Measurements from ENCODE around the gene RFX1. TPM values are rescaled to one million over a fixed set of nuclear protein-coding genes. Genes with fewer than 3 reads are reported as not detected.
A peak's percentile ranks its signal among the peaks of the same experiment; 100 is the strongest.

The RFX1 gene
- total RNA-seq, 1 experiment from 2014 or later, result 20.4 TPM

DNA sequence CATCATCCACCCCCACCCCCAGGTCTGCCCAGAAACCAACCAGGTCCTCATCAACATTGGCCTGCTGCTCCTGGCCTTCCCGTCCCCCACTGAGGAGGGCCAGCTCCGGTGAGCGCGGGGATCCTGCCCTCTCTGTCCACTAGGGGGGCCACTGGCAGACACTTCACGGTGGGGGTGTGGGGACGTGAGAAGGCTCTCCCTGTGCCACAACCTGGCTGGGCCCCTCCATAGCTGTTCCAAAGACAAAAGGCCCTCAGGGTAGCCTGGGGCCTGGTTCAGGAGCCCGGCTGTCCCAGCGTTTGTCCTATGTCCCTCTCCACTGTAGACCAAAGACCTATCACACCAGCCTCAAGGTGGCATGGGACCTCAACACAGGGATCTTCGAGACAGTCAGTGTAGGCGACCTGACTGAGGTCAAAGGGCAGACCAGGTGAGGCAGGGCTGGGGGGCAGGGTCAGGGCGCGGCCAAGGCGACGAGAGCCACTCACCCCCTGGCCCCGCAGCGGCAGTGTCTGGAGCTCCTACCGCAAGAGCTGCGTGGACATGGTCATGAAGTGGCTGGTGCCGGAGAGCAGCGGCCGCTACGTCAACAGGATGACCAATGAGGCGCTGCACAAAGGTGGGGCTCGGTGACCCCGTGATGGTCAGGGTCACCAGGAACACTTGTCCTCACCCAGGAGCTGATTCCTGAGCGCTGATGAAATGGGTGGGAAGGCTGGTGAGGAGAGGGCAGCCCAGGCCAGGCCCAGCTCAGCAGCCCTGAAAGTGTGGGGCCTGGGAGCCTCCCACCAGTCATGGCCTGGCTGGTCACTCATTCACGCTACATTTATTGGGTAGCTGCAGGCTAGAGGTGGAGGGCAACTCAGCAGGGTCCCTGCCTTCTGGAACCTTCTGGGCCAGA lies 45.9 kb downstream of the RFX1 start:
- ATAC-seq (peak; percentile 9), DNase-seq (ENCODE audit: low spot score) (peak; percentile 61)
- Mint-ChIP-seq H3K36me3 (peaks cover 23% of the 10 kb centered on the region), H3K27ac (peak overlapping the region; percentile 87), H3K27me3 (ENCODE audit: low read depth) (peaks cover 3% of the 10 kb centered on the region), H3K9me3 (no peaks in the 10 kb centered on the region), H3K4me3 (no peak overlapping the region), H3K4me1 (peaks cover 6% of the 10 kb centered on the region)
- TF ChIP-seq, protein P1, sequence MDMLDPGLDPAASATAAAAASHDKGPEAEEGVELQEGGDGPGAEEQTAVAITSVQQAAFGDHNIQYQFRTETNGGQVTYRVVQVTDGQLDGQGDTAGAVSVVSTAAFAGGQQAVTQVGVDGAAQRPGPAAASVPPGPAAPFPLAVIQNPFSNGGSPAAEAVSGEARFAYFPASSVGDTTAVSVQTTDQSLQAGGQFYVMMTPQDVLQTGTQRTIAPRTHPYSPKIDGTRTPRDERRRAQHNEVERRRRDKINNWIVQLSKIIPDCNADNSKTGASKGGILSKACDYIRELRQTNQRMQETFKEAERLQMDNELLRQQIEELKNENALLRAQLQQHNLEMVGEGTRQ (CRISPR knock-in tag; IDR thresholded peaks at IDR 0.05), result no peak
- TF ChIP-seq EMX1 (CRISPR knock-in tag; IDR thresholded peaks at IDR 0.05) (0 out of 2 replicates have a peak, but pooled peaks have one; percentile 13), ZNF317 (CRISPR knock-in tag; IDR thresholded peaks at IDR 0.05; ENCODE audit: borderline replicate concordance, low read depth) (no peak)
- TF ChIP-seq, protein P2, sequence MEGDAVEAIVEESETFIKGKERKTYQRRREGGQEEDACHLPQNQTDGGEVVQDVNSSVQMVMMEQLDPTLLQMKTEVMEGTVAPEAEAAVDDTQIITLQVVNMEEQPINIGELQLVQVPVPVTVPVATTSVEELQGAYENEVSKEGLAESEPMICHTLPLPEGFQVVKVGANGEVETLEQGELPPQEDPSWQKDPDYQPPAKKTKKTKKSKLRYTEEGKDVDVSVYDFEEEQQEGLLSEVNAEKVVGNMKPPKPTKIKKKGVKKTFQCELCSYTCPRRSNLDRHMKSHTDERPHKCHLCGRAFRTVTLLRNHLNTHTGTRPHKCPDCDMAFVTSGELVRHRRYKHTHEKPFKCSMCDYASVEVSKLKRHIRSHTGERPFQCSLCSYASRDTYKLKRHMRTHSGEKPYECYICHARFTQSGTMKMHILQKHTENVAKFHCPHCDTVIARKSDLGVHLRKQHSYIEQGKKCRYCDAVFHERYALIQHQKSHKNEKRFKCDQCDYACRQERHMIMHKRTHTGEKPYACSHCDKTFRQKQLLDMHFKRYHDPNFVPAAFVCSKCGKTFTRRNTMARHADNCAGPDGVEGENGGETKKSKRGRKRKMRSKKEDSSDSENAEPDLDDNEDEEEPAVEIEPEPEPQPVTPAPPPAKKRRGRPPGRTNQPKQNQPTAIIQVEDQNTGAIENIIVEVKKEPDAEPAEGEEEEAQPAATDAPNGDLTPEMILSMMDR (IDR thresholded peaks at IDR 0.05), result peak; percentile 8; the same call in 1 of the 2 replicates
- CTCF ChIA-PET, result interaction anchor here (0.6 to 3.4 kb wide), 19 partner anchors 10 to 99 kb away, joined by 3 to 22 read pairs (median 4); partner anchors contain the start of genes IL27RA, PODNL1 and RFX1
- POLR2A ChIA-PET, result interaction anchor here (0.6 to 3.5 kb wide), 3 partner anchors 18 to 158 kb away, joined by 5 to 16 read pairs (median 7); no protein-coding TSS in a partner anchor

DNA sequence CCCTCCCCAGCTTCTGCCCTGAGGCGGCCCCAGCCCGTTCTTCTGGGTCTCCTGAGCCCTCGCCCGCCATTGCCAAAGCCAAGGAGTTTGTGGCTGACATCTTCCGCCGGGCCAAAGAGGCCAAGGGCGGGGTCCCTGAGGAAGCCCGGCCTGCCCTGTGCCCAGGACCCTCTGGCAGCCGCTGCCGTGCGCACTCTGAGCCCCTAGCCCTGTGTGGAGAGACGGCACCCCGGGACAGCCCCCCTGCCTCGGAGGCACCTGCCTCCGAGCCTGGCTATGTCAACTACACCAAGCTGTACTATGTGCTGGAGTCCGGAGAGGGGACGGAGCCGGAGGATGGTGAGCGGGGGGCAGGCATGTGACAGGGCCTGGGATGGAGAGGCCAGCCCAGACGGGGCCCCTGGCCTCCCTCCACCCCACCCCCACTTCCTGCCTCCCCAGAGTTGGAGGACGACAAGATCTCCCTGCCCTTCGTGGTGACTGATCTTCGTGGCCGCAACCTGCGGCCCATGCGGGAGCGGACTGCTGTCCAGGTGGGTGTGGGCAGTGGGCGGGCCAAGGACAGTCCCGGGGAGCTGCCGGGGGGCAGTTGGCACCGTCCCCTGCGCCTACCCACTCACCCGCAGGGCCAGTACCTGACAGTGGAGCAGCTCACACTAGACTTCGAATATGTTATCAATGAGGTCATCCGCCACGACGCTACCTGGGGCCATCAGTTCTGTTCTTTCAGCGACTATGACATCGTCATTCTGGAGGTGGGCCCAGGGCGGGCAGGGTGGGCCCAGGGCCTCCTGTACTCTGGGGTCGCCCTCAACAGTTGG lies 46.8 kb downstream of the RFX1 start:
- ChIA-PET POLR2A (interaction anchor here (0.6 to 0.9 kb wide), 2 partner anchors 23 to 159 kb away, joined by 5 to 7 read pairs; no protein-coding TSS in a partner anchor), CTCF (interaction anchor here (0.7 to 2.2 kb wide), 14 partner anchors 11 to 100 kb away, joined by 3 to 11 read pairs (median 5); partner anchors contain the start of genes IL27RA, PODNL1 and RFX1)
- H3K27me3 Mint-ChIP-seq (ENCODE audit: low read depth), result peaks cover 1% of the 10 kb centered on the region
- ATAC-seq, result no peak
- peaks cover 6% of the 10 kb centered on the region for H3K4me1 Mint-ChIP-seq
- H3K9me3 Mint-ChIP-seq, result no peaks in the 10 kb centered on the region
- peaks cover 28% of the 10 kb centered on the region for H3K36me3 Mint-ChIP-seq
- no peak overlapping the region for H3K27ac Mint-ChIP-seq
- DNase-seq (ENCODE audit: low spot score), result no peak
- H3K4me3 Mint-ChIP-seq, result no peak overlapping the region
- TF ChIP-seq ATF1 (CRISPR knock-in tag; IDR thresholded peaks at IDR 0.05) (no peak), NFATC4 (CRISPR knock-in tag; IDR thresholded peaks at IDR 0.05) (no peak), EMX1 (CRISPR knock-in tag; IDR thresholded peaks at IDR 0.05) (no peak), MXD4 (CRISPR knock-in tag; IDR thresholded peaks at IDR 0.05; ENCODE audit: borderline replicate concordance) (no peak), GABPB1 (CRISPR knock-in tag; IDR thresholded peaks at IDR 0.05) (no peak), CREB1 (CRISPR knock-in tag; IDR thresholded peaks at IDR 0.05) (no peak), TP53 (CRISPR knock-in tag; IDR thresholded peaks at IDR 0.05) (no peak), GRHL2 (CRISPR knock-in tag; IDR thresholded peaks at IDR 0.05; ENCODE audit: insufficient replicate concordance, severe bottlenecking) (no peak), TCF7 (CRISPR knock-in tag; IDR thresholded peaks at IDR 0.05; ENCODE audit: low read depth) (no peak), RELA (CRISPR knock-in tag; IDR thresholded peaks at IDR 0.05; ENCODE audit: borderline replicate concordance) (no peak), JUN (CRISPR knock-in tag; IDR thresholded peaks at IDR 0.05) (no peak), RORB (CRISPR knock-in tag; IDR thresholded peaks at IDR 0.05) (no peak), PRRX2 (CRISPR knock-in tag; IDR thresholded peaks at IDR 0.05) (no peak), SOX15 (CRISPR knock-in tag; IDR thresholded peaks at IDR 0.05) (no peak), CREM (CRISPR knock-in tag; IDR thresholded peaks at IDR 0.05) (no peak)
- TF ChIP-seq, protein P3, sequence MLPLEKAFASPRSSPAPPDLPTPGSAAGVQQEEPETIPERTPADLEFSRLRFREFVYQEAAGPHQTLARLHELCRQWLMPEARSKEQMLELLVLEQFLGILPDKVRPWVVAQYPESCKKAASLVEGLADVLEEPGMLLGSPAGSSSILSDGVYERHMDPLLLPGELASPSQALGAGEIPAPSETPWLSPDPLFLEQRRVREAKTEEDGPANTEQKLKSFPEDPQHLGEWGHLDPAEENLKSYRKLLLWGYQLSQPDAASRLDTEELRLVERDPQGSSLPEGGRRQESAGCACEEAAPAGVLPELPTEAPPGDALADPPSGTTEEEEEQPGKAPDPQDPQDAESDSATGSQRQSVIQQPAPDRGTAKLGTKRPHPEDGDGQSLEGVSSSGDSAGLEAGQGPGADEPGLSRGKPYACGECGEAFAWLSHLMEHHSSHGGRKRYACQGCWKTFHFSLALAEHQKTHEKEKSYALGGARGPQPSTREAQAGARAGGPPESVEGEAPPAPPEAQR (CRISPR knock-in tag; IDR thresholded peaks at IDR 0.05), result no peak
- TF ChIP-seq, protein P4, sequence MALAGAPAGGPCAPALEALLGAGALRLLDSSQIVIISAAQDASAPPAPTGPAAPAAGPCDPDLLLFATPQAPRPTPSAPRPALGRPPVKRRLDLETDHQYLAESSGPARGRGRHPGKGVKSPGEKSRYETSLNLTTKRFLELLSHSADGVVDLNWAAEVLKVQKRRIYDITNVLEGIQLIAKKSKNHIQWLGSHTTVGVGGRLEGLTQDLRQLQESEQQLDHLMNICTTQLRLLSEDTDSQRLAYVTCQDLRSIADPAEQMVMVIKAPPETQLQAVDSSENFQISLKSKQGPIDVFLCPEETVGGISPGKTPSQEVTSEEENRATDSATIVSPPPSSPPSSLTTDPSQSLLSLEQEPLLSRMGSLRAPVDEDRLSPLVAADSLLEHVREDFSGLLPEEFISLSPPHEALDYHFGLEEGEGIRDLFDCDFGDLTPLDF (CRISPR knock-in tag; IDR thresholded peaks at IDR 0.05), result no peak
- TF ChIP-seq, protein P5, sequence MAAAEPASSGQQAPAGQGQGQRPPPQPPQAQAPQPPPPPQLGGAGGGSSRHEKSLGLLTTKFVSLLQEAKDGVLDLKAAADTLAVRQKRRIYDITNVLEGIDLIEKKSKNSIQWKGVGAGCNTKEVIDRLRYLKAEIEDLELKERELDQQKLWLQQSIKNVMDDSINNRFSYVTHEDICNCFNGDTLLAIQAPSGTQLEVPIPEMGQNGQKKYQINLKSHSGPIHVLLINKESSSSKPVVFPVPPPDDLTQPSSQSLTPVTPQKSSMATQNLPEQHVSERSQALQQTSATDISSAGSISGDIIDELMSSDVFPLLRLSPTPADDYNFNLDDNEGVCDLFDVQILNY (CRISPR knock-in tag; IDR thresholded peaks at IDR 0.05), result no peak
- TF ChIP-seq, protein P6, sequence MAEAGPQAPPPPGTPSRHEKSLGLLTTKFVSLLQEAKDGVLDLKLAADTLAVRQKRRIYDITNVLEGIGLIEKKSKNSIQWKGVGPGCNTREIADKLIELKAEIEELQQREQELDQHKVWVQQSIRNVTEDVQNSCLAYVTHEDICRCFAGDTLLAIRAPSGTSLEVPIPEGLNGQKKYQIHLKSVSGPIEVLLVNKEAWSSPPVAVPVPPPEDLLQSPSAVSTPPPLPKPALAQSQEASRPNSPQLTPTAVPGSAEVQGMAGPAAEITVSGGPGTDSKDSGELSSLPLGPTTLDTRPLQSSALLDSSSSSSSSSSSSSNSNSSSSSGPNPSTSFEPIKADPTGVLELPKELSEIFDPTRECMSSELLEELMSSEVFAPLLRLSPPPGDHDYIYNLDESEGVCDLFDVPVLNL (CRISPR knock-in tag; IDR thresholded peaks at IDR 0.05; ENCODE audit: borderline replicate concordance, low read depth), result no peak
- TF ChIP-seq, protein P7, sequence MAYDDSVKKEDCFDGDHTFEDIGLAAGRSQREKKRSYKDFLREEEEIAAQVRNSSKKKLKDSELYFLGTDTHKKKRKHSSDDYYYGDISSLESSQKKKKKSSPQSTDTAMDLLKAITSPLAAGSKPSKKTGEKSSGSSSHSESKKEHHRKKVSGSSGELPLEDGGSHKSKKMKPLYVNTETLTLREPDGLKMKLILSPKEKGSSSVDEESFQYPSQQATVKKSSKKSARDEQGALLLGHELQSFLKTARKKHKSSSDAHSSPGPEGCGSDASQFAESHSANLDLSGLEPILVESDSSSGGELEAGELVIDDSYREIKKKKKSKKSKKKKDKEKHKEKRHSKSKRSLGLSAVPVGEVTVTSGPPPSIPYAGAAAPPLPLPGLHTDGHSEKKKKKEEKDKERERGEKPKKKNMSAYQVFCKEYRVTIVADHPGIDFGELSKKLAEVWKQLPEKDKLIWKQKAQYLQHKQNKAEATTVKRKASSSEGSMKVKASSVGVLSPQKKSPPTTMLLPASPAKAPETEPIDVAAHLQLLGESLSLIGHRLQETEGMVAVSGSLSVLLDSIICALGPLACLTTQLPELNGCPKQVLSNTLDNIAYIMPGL (CRISPR knock-in tag; IDR thresholded peaks at IDR 0.05), result no peak
